GM23338 (cell line): ENCODE measurements around the gene TNFRSF12A. TPM values are rescaled to one million over a fixed set of nuclear protein-coding genes. Genes with fewer than 3 reads are reported as not detected.

Experiments
- ATAC-seq: fragments of 200-7000 bp; cut with Tn5 transposase; 3 replicates; pipeline ENCODE4 v1.9.1; 2020
- DNase-seq: peaks from one replicate; pipeline ENCODE4 v3.0.0-alpha.2; 2015; ENCODE audit warnings: low spot score
- H2AFZ ChIP-seq: fragments of 200-600 bp; sonication (generic); 2 replicates; pipeline ENCODE4 v1.8.0; 2016; ENCODE audit warnings: antibody characterized with exemption, mild to moderate bottlenecking, moderate library complexity
- H3F3A ChIP-seq: fragments of 200-600 bp; sonication (generic); replicated peaks from 2 replicates; pipeline ENCODE4 v1.8.0; 2017; ENCODE audit warnings: antibody characterized with exemption, mixed run types, low read depth
- H3K27ac ChIP-seq: fragments of 200-600 bp; sonication (generic); 2 replicates; pipeline ENCODE4 v1.6.1; 2016; ENCODE audit warnings: low read depth
- H3K27me3 ChIP-seq: fragments of 200-600 bp; sonication (generic); 2 replicates; pipeline ENCODE4 v1.8.0; 2016; ENCODE audit warnings: mild to moderate bottlenecking, mixed run types, moderate library complexity; ENCODE audit not compliant: insufficient read depth
- H3K36me3 ChIP-seq: fragments of 200-600 bp; sonication (generic); 2 replicates; pipeline ENCODE4 v1.8.0; 2016; ENCODE audit warnings: mild to moderate bottlenecking; ENCODE audit not compliant: insufficient read depth
- H3K4me1 ChIP-seq: fragments of 200-600 bp; sonication (generic); 2 replicates; pipeline ENCODE4 v1.8.0; 2016; ENCODE audit warnings: mild to moderate bottlenecking, moderate library complexity; ENCODE audit not compliant: insufficient read depth
- H3K4me2 ChIP-seq: fragments of 200-600 bp; sonication (generic); 2 replicates; pipeline ENCODE4 v1.7.1; 2017; ENCODE audit warnings: mixed run types
- H3K4me3 ChIP-seq: fragments of 200-600 bp; sonication (generic); 2 replicates; pipeline ENCODE4 v1.6.1; 2016; ENCODE audit warnings: mixed run types
- H3K79me2 ChIP-seq: fragments of 200-600 bp; sonication (generic); replicated peaks from 2 replicates; pipeline ENCODE4 v1.8.0; 2017; ENCODE audit warnings: mild to moderate bottlenecking; ENCODE audit not compliant: insufficient read depth
- H3K9me2 ChIP-seq: fragments of 200-600 bp; sonication (generic); 2 replicates; pipeline ENCODE4 v1.8.0; 2017; ENCODE audit not compliant: insufficient read depth
- H4K20me1 ChIP-seq: fragments of 200-600 bp; sonication (generic); replicated peaks from 2 replicates; pipeline ENCODE4 v1.8.0; 2017; ENCODE audit warnings: mild to moderate bottlenecking; ENCODE audit not compliant: insufficient read depth
- H3K27ac Mint-ChIP-seq: 2 replicates; pipeline ENCODE4 v1.8.0; 2020; ENCODE audit warnings: inconsistent platforms, mild to moderate bottlenecking, moderate library complexity, mixed read lengths
- H3K27me3 Mint-ChIP-seq: 3 replicates; pipeline ENCODE4 v1.8.0; 2022; ENCODE audit warnings: low read depth, mild to moderate bottlenecking, moderate library complexity, mixed read lengths, inconsistent platforms; ENCODE audit not compliant: insufficient read depth, poor library complexity
- H3K36me3 Mint-ChIP-seq: 3 replicates; pipeline ENCODE4 v1.8.0; 2021; ENCODE audit warnings: low read depth, mild to moderate bottlenecking, inconsistent platforms, moderate library complexity, mixed read lengths
- H3K4me1 Mint-ChIP-seq: 3 replicates; pipeline ENCODE4 v1.8.0; 2020; ENCODE audit warnings: mild to moderate bottlenecking, inconsistent platforms, mixed read lengths
- H3K4me3 Mint-ChIP-seq: 3 replicates; pipeline ENCODE4 v1.8.0; 2021; ENCODE audit warnings: moderate library complexity, mild to moderate bottlenecking, inconsistent platforms, mixed read lengths
- H3K9me3 Mint-ChIP-seq: 3 replicates; pipeline ENCODE4 v1.8.0; 2020; ENCODE audit warnings: moderate library complexity, mild to moderate bottlenecking, inconsistent platforms, mixed read lengths
- CREB1 ChIP-seq: fragments of 250-450 bp; sonication (Bioruptor Pico); IDR thresholded peaks from 2 replicates; pipeline ENCODE4 v1.5.0; 2020; ENCODE audit warnings: low read depth, mild to moderate bottlenecking, moderate library complexity
- CTCF ChIP-seq, 2 experiments: fragments of 200-600 bp in 1 of 2; sonication (generic) in 1 of 2; conservative IDR thresholded peaks; 2 replicates each; pipeline versions ENCODE4 v1.5.1 to v1.6.1; 2016 to 2017; ENCODE audit warnings: antibody characterized with exemption in 2 of 2, low read depth in 2 of 2, mild to moderate bottlenecking in 2 of 2, moderate library complexity in 1 of 2
- ETS1 ChIP-seq: IDR thresholded peaks from 2 replicates; pipeline ENCODE4 v1.6.1; 2016; ENCODE audit warnings: antibody characterized with exemption
- EZH2 ChIP-seq: fragments of 200-600 bp; sonication (generic); IDR thresholded peaks from one replicate; pipeline ENCODE4 v1.8.0; 2017; ENCODE audit warnings: antibody characterized with exemption, mild to moderate bottlenecking, low read depth; ENCODE audit not compliant: unreplicated experiment
- EZH2phosphoT487 ChIP-seq: fragments of 200-600 bp; sonication (generic); IDR thresholded peaks from one replicate; pipeline ENCODE4 v1.8.1; 2018; ENCODE audit warnings: antibody characterized with exemption; ENCODE audit not compliant: unreplicated experiment
- JUNB ChIP-seq: IDR thresholded peaks from one replicate; pipeline ENCODE4 v1.6.1; 2016; ENCODE audit warnings: antibody characterized with exemption; ENCODE audit not compliant: unreplicated experiment
- NANOG ChIP-seq: IDR thresholded peaks from 2 replicates; pipeline ENCODE4 v1.6.1; 2016; ENCODE audit warnings: antibody characterized with exemption, borderline replicate concordance
- POLR2AphosphoS5 ChIP-seq: IDR thresholded peaks from 2 replicates; pipeline ENCODE4 v1.6.1; 2016; ENCODE audit warnings: antibody characterized with exemption, low read depth
- REST ChIP-seq: IDR thresholded peaks from one replicate; pipeline ENCODE4 v1.6.1; 2018; ENCODE audit warnings: antibody characterized with exemption; ENCODE audit not compliant: unreplicated experiment
- STAT1 ChIP-seq: IDR thresholded peaks from one replicate; pipeline ENCODE4 v1.6.1; 2016; ENCODE audit warnings: antibody characterized with exemption; ENCODE audit not compliant: unreplicated experiment
- ZNF114 ChIP-seq: fragments of 250-450 bp; sonication (Bioruptor Pico); IDR thresholded peaks from 2 replicates; pipeline ENCODE4 v1.5.0; 2020; ENCODE audit warnings: mild to moderate bottlenecking, moderate library complexity
- ZNF331 ChIP-seq: fragments of 250-450 bp; sonication (Bioruptor Pico); IDR thresholded peaks from 2 replicates; pipeline ENCODE4 v1.5.0; 2020; ENCODE audit warnings: low read depth, mild to moderate bottlenecking, moderate library complexity
- ZNF462 ChIP-seq: fragments of 250-450 bp; sonication (Bioruptor Pico); IDR thresholded peaks from 2 replicates; pipeline ENCODE4 v1.5.0; 2020; ENCODE audit warnings: mild to moderate bottlenecking, moderate library complexity
- polyA plus RNA-seq: library from polyadenylated mRNA; unstranded; fragments of >200 nt; fragmentation: Nextera tagmentation; extraction: Ambion mirVana; gene quantifications from 2 replicates; pipeline ENCODE4 v1.2.1, GENCODE V29; 2016
- total RNA-seq: library from RNA; depleted of rRNA; stranded (reverse); fragments of >200 nt; shearing (Covaris generic); gene quantifications from 2 replicates; pipeline ENCODE4 v1.2.3, GENCODE V29; 2014

TNFRSF12A gene
- total and polyA plus RNA-seq, 2 experiments from 2014 or later: 78.0 to 152 TPM

- Histone ChIP-seq H3K4me2 (no peak overlapping the region), H4K20me1 (peaks cover 7% of the 10 kb centered on the region), H3K4me3 (no peak overlapping the region), H3K36me3 (no peaks in the 10 kb centered on the region), H3K4me1 (peaks cover 9% of the 10 kb centered on the region; the same call in 1 of the 2 replicates), H3F3A (peaks cover 11% of the 10 kb centered on the region), H3K27ac (no peak overlapping the region), H3K79me2 (no peaks in the 10 kb centered on the region; the same call in 1 of the 2 replicates), H3K9me2 (no peaks in the 10 kb centered on the region), H3K27me3 (peaks cover 27% of the 10 kb centered on the region), H2AFZ (no peak overlapping the region)
- DNase-seq (no peak), ATAC-seq (no peak)
- Mint-ChIP-seq H3K4me3 (no peak overlapping the region), H3K4me1 (peaks cover 18% of the 10 kb centered on the region), H3K27ac (no peak overlapping the region), H3K9me3 (peaks cover 4% of the 10 kb centered on the region; the same call in 2 of the 3 replicates), H3K36me3 (peaks cover 46% of the 10 kb centered on the region), H3K27me3 (peaks cover 24% of the 10 kb centered on the region)
- TF ChIP-seq ZNF331 (CRISPR knock-in tag) (no peak), CTCF (conservative IDR thresholded peaks at IDR 0.05; ENCODE audit: low read depth in 2 of 2) (no peak), NANOG (no peak), ZNF462 (no peak), CREB1 (no peak), JUNB (no peak), POLR2AphosphoS5 (no peak), EZH2phosphoT487 (no peak), REST (no peak), ETS1 (no peak), EZH2 (no peak), ZNF114 (no peak), STAT1 (no peak)
Observed at GRCh38 chr16:3051009-3051408, 30.8 kb downstream of the TNFRSF12A start.
